IMR-90 (cell line): ENCODE data around the gene SUN1. TPM values are rescaled to one million over a fixed set of nuclear protein-coding genes. Genes with fewer than 3 reads are reported as not detected.

Experiments used
- ATAC-seq: fragments of 200-7000 bp; cut with Tn5 transposase; 2 replicates; pipeline ENCODE4 v1.9.1; 2020; ENCODE audit warnings: low read depth, mild to moderate bottlenecking, moderate library complexity
- BruUV-seq: library from RNA; stranded (reverse); fragments of 400-500 nt; replicated peaks from 2 replicates; lab custom pipeline; 2021; lab: Mats Ljungman, UMichigan
- CTCF ChIA-PET: fragments of 300-600 bp; formaldehyde crosslinking; extraction: SDS; loops from one replicate; lab custom pipeline; 2021; ENCODE audit warnings: antibody characterized with exemption; lab: Yijun Ruan, JAX
- POLR2A ChIA-PET: fragments of 300-600 bp; sonication (Branson Sonifier 250); formaldehyde crosslinking; loops from one replicate; lab custom pipeline; 2022; ENCODE audit warnings: antibody characterized with exemption; ENCODE audit not compliant: unreplicated experiment; lab: Charles Lee
- DNase-seq: peaks from one replicate; pipeline ENCODE4 v3.0.0; 2013
- H2AFZ ChIP-seq: replicated peaks from 2 replicates; pipeline ENCODE3; 2013; ENCODE audit warnings: low read length, mild to moderate bottlenecking; ENCODE audit not compliant: poor library complexity
- H2AK5ac ChIP-seq: 2 replicates; pipeline ENCODE4 v1.6.1; 2013; ENCODE audit warnings: low read depth, low read length, inconsistent platforms
- H2AK9ac ChIP-seq: replicated peaks from 2 replicates; pipeline ENCODE3; 2013; ENCODE audit warnings: mild to moderate bottlenecking, low read depth, low read length, moderate library complexity; ENCODE audit not compliant: poor library complexity
- H2BK120ac ChIP-seq: 2 replicates; pipeline ENCODE4 v1.6.1; 2013; ENCODE audit warnings: low read depth, low read length, inconsistent platforms
- H2BK15ac ChIP-seq: 3 replicates; pipeline ENCODE4 v1.6.1; 2013; ENCODE audit warnings: low read depth, low read length, inconsistent platforms
- H2BK20ac ChIP-seq: 2 replicates; pipeline ENCODE4 v1.6.1; 2013; ENCODE audit warnings: low read depth, mild to moderate bottlenecking, inconsistent platforms, low read length, moderate library complexity
- H2BK5ac ChIP-seq: 2 replicates; pipeline ENCODE4 v1.6.1; 2013; ENCODE audit warnings: mild to moderate bottlenecking, low read depth, low read length, inconsistent platforms; ENCODE audit not compliant: poor library complexity, severe bottlenecking
- H3K14ac ChIP-seq: replicated peaks from 2 replicates; pipeline ENCODE4 v1.6.1; 2013; ENCODE audit warnings: low read depth, low read length, inconsistent platforms
- H3K18ac ChIP-seq: 2 replicates; pipeline ENCODE4 v1.6.1; 2013; ENCODE audit warnings: low read depth, low read length, control low read depth
- H3K23ac ChIP-seq: 2 replicates; pipeline ENCODE4 v1.6.1; 2013; ENCODE audit warnings: low read depth, low read length, inconsistent platforms
- H3K27ac ChIP-seq: 2 replicates; pipeline ENCODE4 v1.5.1; 2013; ENCODE audit warnings: mild to moderate bottlenecking, control low read depth, low read length; ENCODE audit not compliant: insufficient read depth
- H3K27me3 ChIP-seq: 2 replicates; pipeline ENCODE4 v1.6.1; 2013; ENCODE audit warnings: low read length; ENCODE audit not compliant: control insufficient read depth, insufficient read depth
- H3K36me3 ChIP-seq: 2 replicates; pipeline ENCODE4 v1.6.1; 2013; ENCODE audit warnings: low read length, mixed read lengths; ENCODE audit not compliant: control insufficient read depth, insufficient read depth
- H3K4ac ChIP-seq: 2 replicates; pipeline ENCODE4 v1.6.1; 2013; ENCODE audit warnings: low read depth, low read length, inconsistent platforms
- H3K4me1 ChIP-seq: 2 replicates; pipeline ENCODE4 v1.6.1; 2013; ENCODE audit warnings: low read length, mixed read lengths; ENCODE audit not compliant: control insufficient read depth, insufficient read depth
- H3K4me2 ChIP-seq: 2 replicates; pipeline ENCODE4 v1.6.1; 2013; ENCODE audit warnings: low read depth, mild to moderate bottlenecking, control low read depth, low read length, moderate library complexity
- H3K4me3 ChIP-seq: 2 replicates; pipeline ENCODE4 v1.5.1; 2013; ENCODE audit warnings: low read depth, mild to moderate bottlenecking, control low read depth, low read length, moderate library complexity; ENCODE audit not compliant: insufficient read depth
- H3K56ac ChIP-seq: 2 replicates; pipeline ENCODE4 v1.6.1; 2013; ENCODE audit warnings: low read length, inconsistent platforms; ENCODE audit not compliant: insufficient read depth; ENCODE audit errors: extremely low read depth
- H3K79me1 ChIP-seq, 2 experiments: 2 replicates each; pipeline ENCODE4 v1.6.1; 2013; ENCODE audit warnings: low read length in 2 of 2, inconsistent platforms in 1 of 2, low read depth in 1 of 2
- H3K9ac ChIP-seq: 2 replicates; pipeline ENCODE4 v1.6.1; 2013; ENCODE audit warnings: low read depth, low read length, control low read depth
- H3K9me1 ChIP-seq: 2 replicates; pipeline ENCODE4 v1.6.1; 2013; ENCODE audit warnings: low read length, inconsistent platforms; ENCODE audit not compliant: insufficient read depth
- H3K9me3 ChIP-seq: 2 replicates; pipeline ENCODE4 v1.6.1; 2013; ENCODE audit warnings: low read length; ENCODE audit not compliant: control insufficient read depth, insufficient read depth
- H4K20me1 ChIP-seq: 2 replicates; pipeline ENCODE4 v1.6.1; 2013; ENCODE audit warnings: low read length, inconsistent platforms; ENCODE audit not compliant: insufficient read depth
- H4K5ac ChIP-seq: 2 replicates; pipeline ENCODE4 v1.6.1; 2013; ENCODE audit warnings: mild to moderate bottlenecking, low read depth, low read length, control low read depth
- H4K8ac ChIP-seq, 2 experiments: 2 replicates each; pipeline ENCODE4 v1.6.1; 2013; ENCODE audit warnings: low read depth in 2 of 2, low read length in 2 of 2, control low read depth in 1 of 2, inconsistent platforms in 1 of 2
- H4K91ac ChIP-seq: 2 replicates; pipeline ENCODE4 v1.6.1; 2013; ENCODE audit warnings: low read depth, low read length, inconsistent platforms; ENCODE audit not compliant: insufficient read depth
- BHLHE40 ChIP-seq: fragments of 150-350 bp; IDR thresholded peaks from 2 replicates; pipeline ENCODE4 v1.6.1; 2016; ENCODE audit warnings: mild to moderate bottlenecking, low read depth, low read length
- CEBPB ChIP-seq: IDR thresholded peaks from 2 replicates; pipeline ENCODE4 v1.6.1; 2012; ENCODE audit warnings: low read depth, low read length, improper control_type of control experiment
- CHD1 ChIP-seq: IDR thresholded peaks from 2 replicates; pipeline ENCODE4 v1.6.1; 2012; ENCODE audit warnings: low read depth, low read length, improper control_type of control experiment
- ELK1 ChIP-seq: fragments of 150-350 bp; IDR thresholded peaks from 2 replicates; pipeline ENCODE4 v1.6.1; 2016; ENCODE audit warnings: low read depth, mild to moderate bottlenecking, low read length, moderate library complexity, borderline replicate concordance
- MAFK ChIP-seq: IDR thresholded peaks from 2 replicates; pipeline ENCODE4 v1.6.1; 2012; ENCODE audit warnings: low read depth, low read length, improper control_type of control experiment
- MAZ ChIP-seq: IDR thresholded peaks from 2 replicates; pipeline ENCODE4 v1.6.1; 2012; ENCODE audit warnings: low read depth, mild to moderate bottlenecking, low read length, improper control_type of control experiment, moderate library complexity, borderline replicate concordance
- MXI1 ChIP-seq: IDR thresholded peaks from 2 replicates; pipeline ENCODE4 v1.6.1; 2012; ENCODE audit warnings: low read depth, mild to moderate bottlenecking, low read length, moderate library complexity, borderline replicate concordance
- NFE2L2 ChIP-seq: fragments of 150-350 bp; IDR thresholded peaks from 2 replicates; pipeline ENCODE4 v1.6.1; 2016; ENCODE audit warnings: low read depth, mild to moderate bottlenecking, low read length
- POLR2A ChIP-seq: IDR thresholded peaks from 2 replicates; pipeline ENCODE4 v1.6.1; 2012; ENCODE audit warnings: mild to moderate bottlenecking, low read depth, low read length
- RAD21 ChIP-seq: IDR thresholded peaks from 2 replicates; pipeline ENCODE4 v1.6.1; 2012; ENCODE audit warnings: low read length, improper control_type of control experiment
- RCOR1 ChIP-seq: IDR thresholded peaks from 2 replicates; pipeline ENCODE4 v1.6.1; 2012; ENCODE audit warnings: mild to moderate bottlenecking, low read length, improper control_type of control experiment; ENCODE audit not compliant: insufficient replicate concordance
- RFX5 ChIP-seq: IDR thresholded peaks from 2 replicates; pipeline ENCODE4 v1.8.0; 2012; ENCODE audit warnings: low read depth, mild to moderate bottlenecking, low read length, moderate library complexity
- SMC3 ChIP-seq: fragments of 150-350 bp; IDR thresholded peaks from 2 replicates; pipeline ENCODE4 v1.6.1; 2016; ENCODE audit warnings: low read depth, mild to moderate bottlenecking, antibody characterized with exemption, low read length, moderate library complexity
- WGBS, 2 experiments: methylation state at CpG; one replicate each; pipeline versions ENCODE4 v1.1.5 to v1.1.7; 2013; ENCODE audit warnings: missing lambda C conversion rate in 2 of 2; ENCODE audit not compliant: insufficient read length in 1 of 2; ENCODE audit errors: extremely low coverage in 2 of 2; 5-methylcytosine and 5-hydroxymethylcytosine counted together
- dilution Hi-C: fragments of 300-500 bp; cut with HindIII; formaldehyde crosslinking; loops from one replicate; pipeline ENCODE4 v1.14.3; 2018; ENCODE audit warnings: low sequenced_read_pairs; ENCODE audit not compliant: unreplicated experiment
- in situ Hi-C: fragments of 300-500 bp; cut with MboI; formaldehyde crosslinking; loops from 3 replicates; pipeline ENCODE4 v1.14.3; 2019; ENCODE audit warnings: low sequenced_read_pairs, inconsistent platforms, mixed read lengths
- intact Hi-C: fragments of 100-400 bp; cut with micrococcal nuclease; formaldehyde crosslinking; loops from 2 replicates; pipeline ENCODE4 v1.10.0; 2022
- polyA plus RNA-seq, 3 experiments: library from polyadenylated mRNA; depleted of rRNA; stranded (reverse); fragments of >200 nt; gene quantifications; 2 replicates each; pipeline ENCODE4 v1.2.3, GENCODE V29; 2012; ENCODE audit warnings: low replicate concordance in 1 of 3
- total RNA-seq: library from RNA; depleted of rRNA; stranded (reverse); fragments of >200 nt; gene quantifications from 2 replicates; pipeline ENCODE4 v1.2.3, GENCODE V29; 2012
- TF ChIP-seq, protein P1 (sequence below): fragments of 150-350 bp; IDR thresholded peaks from 2 replicates; pipeline ENCODE4 v1.6.1; 2017; ENCODE audit warnings: mild to moderate bottlenecking, antibody characterized with exemption, low read length, low read depth
- TF ChIP-seq, protein P2 (sequence below): conservative IDR thresholded peaks from 2 replicates; pipeline ENCODE4 v1.5.1; 2012; ENCODE audit warnings: mild to moderate bottlenecking, low read depth, low read length, improper control_type of control experiment

SUN1 gene
- total and polyA plus RNA-seq, 2 of the 4 experiments (the other 2 are of a cell fraction): 113 to 239 TPM

DNA sequence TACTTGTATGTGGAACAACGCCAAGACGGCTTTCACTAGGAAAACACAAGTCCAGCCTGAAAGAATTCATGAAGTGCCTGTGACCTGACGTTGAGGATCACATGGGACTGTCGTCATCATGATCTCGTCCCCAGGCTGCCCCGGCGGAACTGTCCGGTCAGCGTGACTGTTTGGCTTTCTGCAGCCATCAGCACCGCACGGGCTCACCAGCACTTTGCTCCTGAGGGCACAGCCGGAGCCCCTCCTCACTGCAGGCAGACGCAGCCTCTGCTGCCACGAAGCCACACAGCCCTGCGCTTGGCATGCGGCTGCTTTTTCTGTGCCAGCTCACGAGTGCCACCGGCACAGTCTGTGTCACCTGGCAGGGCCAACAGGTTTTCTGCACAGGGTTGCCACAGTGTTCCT, 34.7 kb downstream of the SUN1 start:
- H3K4me3 ChIP-seq: no peak overlapping the region
- 0 out of 3 replicates have a peak overlapping the region, but pooled peaks have one; percentile 9 for H2BK15ac ChIP-seq
- H3K79me1 ChIP-seq: peaks cover 8 to 36% of the 10 kb centered on the region in 2 experiments
- H3K9ac ChIP-seq: 0 out of 2 replicates have a peak overlapping the region, but pooled peaks have one; percentile 12
- dilution Hi-C loops: no loop called here
- peak overlapping the region; percentile 30; the same call in 1 of the 2 replicates for H3K4me2 ChIP-seq
- ChIA-PET CTCF (interaction anchor here (0.9 to 1.3 kb wide), 2 partner anchors 8 to 81 kb away, joined by 3 to 4 read pairs; no protein-coding TSS in a partner anchor), POLR2A (no interaction called here)
- WGBS, 2 experiments: 19% methylated on average over 16 of the region's 18 CpGs; no CpG with 5 or more reads in 1 of the 2 experiments
- H2AFZ ChIP-seq: peak overlapping the region; percentile 72
- peak; percentile 97 for DNase-seq
- intact Hi-C loops: no loop called here
- peak overlapping the region; percentile 3; the same call in 1 of the 2 replicates for H4K5ac ChIP-seq
- H3K27me3 ChIP-seq: no peaks in the 10 kb centered on the region
- H3K27ac ChIP-seq: peak overlapping the region; percentile 70
- peak overlapping the region; percentile 42 for H3K14ac ChIP-seq
- peaks cover 12% of the 10 kb centered on the region for H3K4me1 ChIP-seq
- 0 out of 2 replicates have a peak overlapping the region, but pooled peaks have one; percentile 22 for H3K56ac ChIP-seq
- peak overlapping the region; percentile 82 for H4K91ac ChIP-seq
- H2BK5ac ChIP-seq: peak overlapping the region; percentile 69
- peak overlapping the region; percentile 15 for H3K18ac ChIP-seq
- peak overlapping the region; percentile 87 for H2AK5ac ChIP-seq
- in situ Hi-C loops: no loop called here
- peak overlapping the region; percentile 85 for H3K4ac ChIP-seq
- peaks cover 10% of the 10 kb centered on the region; the same call in 1 of the 2 replicates for H3K9me1 ChIP-seq
- peak overlapping the region; percentile 79 for H2BK120ac ChIP-seq
- H3K9me3 ChIP-seq: no peaks in the 10 kb centered on the region
- peak overlapping the region; percentile 92 for H2AK9ac ChIP-seq
- peak overlapping the region; percentile 91 for H3K23ac ChIP-seq
- peak overlapping the region; percentile 84 for H2BK20ac ChIP-seq
- peaks cover 44% of the 10 kb centered on the region for H3K36me3 ChIP-seq
- ATAC-seq: peak; percentile 91
- peaks cover 11% of the 10 kb centered on the region; the same call in 1 of the 2 replicates for H4K20me1 ChIP-seq
- BruUV-seq: no TSS peak
- peak overlapping the region; percentile 14 to 82; a peak in 3 of 4 replicates for H4K8ac ChIP-seq
- TF ChIP-seq RCOR1 (no peak), NFE2L2 (peak; percentile 90), MAZ (peak; percentile 37; the same call in 1 of the 2 replicates), RAD21 (no peak), RFX5 (no peak), POLR2A (no peak), CHD1 (no peak), CEBPB (no peak), MXI1 (peak; percentile 62), ELK1 (no peak), SMC3 (no peak), BHLHE40 (peak; percentile 55), MAFK (peak; percentile 83)
- TF ChIP-seq, protein P1, sequence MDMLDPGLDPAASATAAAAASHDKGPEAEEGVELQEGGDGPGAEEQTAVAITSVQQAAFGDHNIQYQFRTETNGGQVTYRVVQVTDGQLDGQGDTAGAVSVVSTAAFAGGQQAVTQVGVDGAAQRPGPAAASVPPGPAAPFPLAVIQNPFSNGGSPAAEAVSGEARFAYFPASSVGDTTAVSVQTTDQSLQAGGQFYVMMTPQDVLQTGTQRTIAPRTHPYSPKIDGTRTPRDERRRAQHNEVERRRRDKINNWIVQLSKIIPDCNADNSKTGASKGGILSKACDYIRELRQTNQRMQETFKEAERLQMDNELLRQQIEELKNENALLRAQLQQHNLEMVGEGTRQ: peak; percentile 92
- TF ChIP-seq, protein P2, sequence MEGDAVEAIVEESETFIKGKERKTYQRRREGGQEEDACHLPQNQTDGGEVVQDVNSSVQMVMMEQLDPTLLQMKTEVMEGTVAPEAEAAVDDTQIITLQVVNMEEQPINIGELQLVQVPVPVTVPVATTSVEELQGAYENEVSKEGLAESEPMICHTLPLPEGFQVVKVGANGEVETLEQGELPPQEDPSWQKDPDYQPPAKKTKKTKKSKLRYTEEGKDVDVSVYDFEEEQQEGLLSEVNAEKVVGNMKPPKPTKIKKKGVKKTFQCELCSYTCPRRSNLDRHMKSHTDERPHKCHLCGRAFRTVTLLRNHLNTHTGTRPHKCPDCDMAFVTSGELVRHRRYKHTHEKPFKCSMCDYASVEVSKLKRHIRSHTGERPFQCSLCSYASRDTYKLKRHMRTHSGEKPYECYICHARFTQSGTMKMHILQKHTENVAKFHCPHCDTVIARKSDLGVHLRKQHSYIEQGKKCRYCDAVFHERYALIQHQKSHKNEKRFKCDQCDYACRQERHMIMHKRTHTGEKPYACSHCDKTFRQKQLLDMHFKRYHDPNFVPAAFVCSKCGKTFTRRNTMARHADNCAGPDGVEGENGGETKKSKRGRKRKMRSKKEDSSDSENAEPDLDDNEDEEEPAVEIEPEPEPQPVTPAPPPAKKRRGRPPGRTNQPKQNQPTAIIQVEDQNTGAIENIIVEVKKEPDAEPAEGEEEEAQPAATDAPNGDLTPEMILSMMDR: no peak
